NB4 (cell line): ENCODE measurements around the gene TNFAIP8L3.

ENCODE experiments used
- DNase-seq: peaks from one replicate; pipeline ENCODE4 v3.0.0; 2010; ENCODE audit warnings: low read depth
- H3K4me3 ChIP-seq: one replicate; pipeline ENCODE4 v1.5.1; 2011; ENCODE audit warnings: mild to moderate bottlenecking, low read depth, low read length, moderate library complexity
- CTCF ChIP-seq: IDR thresholded peaks from one replicate; pipeline ENCODE4 v1.5.1; 2012; ENCODE audit warnings: low read depth, low read length
- MAX ChIP-seq: IDR thresholded peaks from 2 replicates; pipeline ENCODE4 v1.6.1; 2011; ENCODE audit warnings: low read depth, low read length
- MYC ChIP-seq: IDR thresholded peaks from 2 replicates; pipeline ENCODE4 v1.6.1; 2011; ENCODE audit warnings: low read depth, low read length
- POLR2A ChIP-seq: IDR thresholded peaks from 2 replicates; pipeline ENCODE4 v1.6.1; 2011; ENCODE audit warnings: mild to moderate bottlenecking; ENCODE audit not compliant: insufficient read length; ENCODE audit errors: extremely low read depth

Gene TNFAIP8L3

GRCh38 chr15:51067510-51067909 is 27.2 kb downstream of the TNFAIP8L3 start:
- no peak overlapping the region for H3K4me3 ChIP-seq
- no peak for TF ChIP-seq POLR2A
- TF ChIP-seq MYC, result no peak
- no peak for TF ChIP-seq CTCF
- no peak for TF ChIP-seq MAX

GRCh38 chr15:51065781-51066180 is 28.9 kb downstream of the TNFAIP8L3 start:
- H3K4me3 ChIP-seq, result no peak overlapping the region
- no peak for TF ChIP-seq MYC
- DNase-seq, result no peak

More at GRCh38 chr15:51067510-51067909, 27.2 kb downstream of the TNFAIP8L3 start:
- DNase-seq, result no peak

GRCh38 chr15:51065261-51065660 is 29.4 kb downstream of the TNFAIP8L3 start:
- DNase-seq, result no peak
- TF ChIP-seq MYC (no peak), POLR2A (no peak), CTCF (no peak), MAX (no peak)

GRCh38 chr15:51062736-51063135 is 32.0 kb downstream of the TNFAIP8L3 start:
- DNase-seq, result no peak
- TF ChIP-seq POLR2A (no peak), CTCF (no peak), MAX (no peak), MYC (no peak)
- no peak overlapping the region for H3K4me3 ChIP-seq

More at GRCh38 chr15:51065261-51065660, 29.4 kb downstream of the TNFAIP8L3 start:
- no peak overlapping the region for H3K4me3 ChIP-seq

GRCh38 chr15:51060030-51060673 is 34.6 kb downstream of the TNFAIP8L3 start:
- no peak overlapping the region for H3K4me3 ChIP-seq
- TF ChIP-seq POLR2A (no peak), MYC (no peak), CTCF (no peak), MAX (no peak)
- no peak for DNase-seq

- no peak for DNase-seq
- TF ChIP-seq CTCF (no peak), MAX (no peak), MYC (no peak), POLR2A (no peak)
- no peak overlapping the region for H3K4me3 ChIP-seq
Measured at GRCh38 chr15:51054535-51054934, 40.2 kb downstream of the TNFAIP8L3 start.
